Bladder microvascular endothelial cell (primary cell): Measurements from ENCODE around the gene AHNAK2. TPM values are rescaled to one million over a fixed set of nuclear protein-coding genes. Genes with fewer than 3 reads are reported as not detected.

Experiments used
- total RNA-seq: library from RNA; depleted of rRNA; stranded (reverse); fragments of >200 nt; gene quantifications from 2 replicates; pipeline ENCODE4 v1.2.3, GENCODE V29; 2014

The AHNAK2 gene
- total RNA-seq, result 23.2 and 35.3 TPM in 2 replicates

DNA sequence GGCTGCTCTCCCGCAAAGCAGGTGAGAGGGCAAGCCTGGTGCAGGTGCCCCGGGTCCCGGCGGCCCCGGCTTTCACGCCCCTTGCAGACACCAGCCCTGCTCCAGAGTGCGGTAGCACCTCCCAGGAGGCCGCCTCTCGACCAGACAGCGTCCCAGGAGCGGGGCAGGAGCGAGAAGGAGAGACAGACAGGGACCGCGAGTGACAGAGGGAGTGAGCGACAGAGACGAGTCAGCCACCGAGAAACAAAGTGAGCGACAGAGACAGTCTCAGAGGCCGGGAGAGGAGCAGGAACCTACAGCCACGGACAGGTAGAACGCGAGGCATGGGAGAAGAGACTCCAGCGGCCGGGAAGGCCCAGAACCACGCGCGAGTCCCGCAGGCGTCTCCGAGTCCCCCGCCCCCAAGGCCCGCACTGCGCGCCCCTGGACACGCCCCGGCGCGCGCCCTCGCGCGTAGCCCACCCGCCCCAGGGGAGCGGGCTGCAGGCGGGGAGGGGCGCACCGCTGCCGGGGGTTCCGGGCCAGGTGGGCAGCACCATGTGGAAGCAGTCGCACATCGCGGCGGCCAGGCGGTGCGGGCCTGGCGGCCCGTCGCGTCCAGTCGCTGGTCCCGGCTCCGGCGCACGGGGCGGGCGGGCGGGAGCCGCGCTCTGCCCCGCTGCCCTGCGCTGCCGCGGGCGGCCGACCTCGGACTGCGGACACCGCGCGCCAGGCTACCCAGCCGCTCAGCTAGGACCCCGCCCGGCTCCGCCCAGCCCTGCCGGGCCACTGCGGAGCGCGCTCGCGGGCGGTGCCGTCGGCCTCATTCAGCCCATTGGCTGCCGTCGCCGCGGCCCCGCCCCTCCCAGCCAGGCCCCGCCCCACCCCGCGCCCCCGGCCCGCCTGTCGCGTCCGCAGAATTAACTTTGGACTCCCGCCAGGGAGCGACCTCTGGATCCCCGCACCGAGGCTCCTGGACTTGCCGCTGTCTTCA is at the start of gene AHNAK2:
Gene AHNAK2 (minus strand): TSS at position 694 of the 973 bp plus-strand sequence. CDS start 137 bp downstream, at position 557.

GRCh38 chr14:105020815-105021655 is 42.9 kb upstream of the AHNAK2 start, which contains the start of gene CDCA4:
Gene CDCA4 (minus strand): TSS chr14:105021083. CDS start chr14:105011929, 9,154 bp downstream.

DNA sequence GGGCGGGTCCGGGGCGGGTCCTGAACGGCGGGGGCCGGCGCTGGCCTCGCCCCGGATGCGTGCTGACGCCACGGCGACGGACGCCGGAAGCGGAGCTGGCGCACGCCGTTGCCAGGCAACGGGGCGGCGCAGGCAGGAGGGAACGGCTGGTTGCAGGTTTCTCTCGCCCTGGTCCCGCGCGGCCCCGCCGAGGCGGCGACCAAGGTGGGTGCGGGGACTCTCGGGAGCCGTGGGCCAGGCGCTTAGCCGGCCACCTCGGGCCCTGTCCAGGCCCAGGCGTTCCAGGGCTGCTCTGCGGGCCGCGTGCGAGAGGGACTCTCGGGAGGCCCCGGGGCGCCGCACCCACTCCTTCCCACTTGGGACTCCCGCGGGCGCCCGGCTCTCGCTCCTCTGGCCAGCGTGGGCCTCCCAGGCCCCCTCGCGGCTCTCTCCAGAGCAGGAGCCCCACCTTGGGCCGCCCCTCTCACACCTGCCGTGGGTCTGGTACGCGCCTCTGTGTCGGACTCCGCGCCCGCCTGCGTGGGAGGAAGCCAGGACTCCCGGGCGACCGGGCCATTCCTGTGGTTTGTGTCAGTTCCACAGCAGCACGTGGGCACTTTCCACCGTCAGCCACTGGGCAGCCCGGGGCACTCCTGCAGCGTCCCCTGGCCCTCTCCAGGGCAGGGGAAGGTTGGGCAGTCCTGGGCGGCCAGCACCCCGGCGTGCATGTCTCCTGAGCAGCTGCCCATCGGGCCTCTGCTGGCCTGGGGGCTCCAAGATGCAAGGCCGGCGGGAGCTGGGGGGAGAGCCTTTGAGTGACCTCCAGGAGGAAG is 7.7 kb upstream of the AHNAK2 start, which contains the start of gene CLBA1:
Gene CLBA1 (plus strand): TSS at position 114 of the 812 bp plus-strand sequence. CDS start 644 bp downstream, at position 758.

DNA sequence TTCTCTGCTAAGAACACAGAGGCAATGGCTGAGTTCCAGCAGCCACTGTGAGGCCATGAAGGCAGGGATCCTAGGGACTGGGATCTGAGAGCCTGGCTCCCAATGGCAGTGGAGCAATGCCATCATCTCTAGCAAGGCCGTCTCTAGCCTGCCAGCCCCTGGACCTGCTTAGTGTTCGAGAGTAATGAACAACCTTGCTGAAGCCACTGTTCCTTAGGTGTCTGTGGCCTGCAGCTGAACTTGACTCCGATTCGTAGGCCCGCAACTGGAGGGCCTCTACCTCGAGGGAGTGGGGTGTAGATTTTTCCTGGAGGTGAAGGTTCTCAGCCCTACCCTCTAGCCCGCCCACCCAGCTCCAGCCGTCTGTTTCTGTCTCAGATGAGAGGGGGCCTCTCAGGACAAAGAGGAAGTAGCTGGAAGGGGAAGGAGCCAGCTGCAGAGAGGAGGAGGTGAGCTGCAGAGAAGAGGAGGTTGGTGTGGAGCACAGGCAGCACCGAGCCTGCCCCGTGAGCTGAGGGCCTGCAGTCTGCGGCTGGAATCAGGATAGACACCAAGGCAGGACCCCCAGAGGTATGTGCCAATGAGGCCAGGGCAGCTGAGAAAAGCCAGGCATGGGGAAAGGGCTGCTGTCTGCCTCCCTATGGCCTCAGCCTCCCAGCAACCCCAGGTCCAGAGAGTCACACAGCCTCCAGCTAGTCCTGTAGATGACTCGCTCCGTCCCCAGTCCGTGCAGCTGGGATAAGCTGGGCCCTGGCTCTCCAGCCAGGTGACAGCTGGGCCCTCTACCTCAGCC is 53.6 kb downstream of the AHNAK2 start, which contains the start of gene PLD4:
Gene PLD4 (plus strand): TSS at position 459 of the 793 bp plus-strand sequence. CDS start 2,262 bp downstream, outside the sequence.

Other genes with a start within 250 kb of the AHNAK2 start
- gene SIVA1, start 225.2 kb downstream of the AHNAK2 start, total RNA-seq, result 69.2 and 119 TPM in 2 replicates
- gene AKT1, start 182.6 kb downstream of the AHNAK2 start, total RNA-seq, result 144 and 221 TPM in 2 replicates
- gene ZBTB42, start 177.3 kb downstream of the AHNAK2 start, total RNA-seq, result 3.2 and 5.5 TPM in 2 replicates
- 7.3 and 11.8 TPM in 2 replicates for gene CEP170B, start 113.1 kb downstream of the AHNAK2 start, total RNA-seq
- not detected in 2 replicates for gene PLD4, start 53.5 kb downstream of the AHNAK2 start, total RNA-seq
- gene CLBA1, start 7.4 kb upstream of the AHNAK2 start, total RNA-seq, result 3.2 and 3.3 TPM in 2 replicates
- gene CDCA4, start 42.7 kb upstream of the AHNAK2 start, total RNA-seq, result 31.0 and 38.5 TPM in 2 replicates
- gene GPR132, start 87.1 kb upstream of the AHNAK2 start, total RNA-seq, result under 0.01 TPM in 2 replicates
- 65.9 and 197 TPM in 2 replicates for gene JAG2, start 190.4 kb upstream of the AHNAK2 start, total RNA-seq
- 61.8 and 63.4 TPM in 2 replicates for gene NUDT14, start 202.9 kb upstream of the AHNAK2 start, total RNA-seq